ENCODE measurements around the gene CEPT1. TPM values are rescaled to one million over a fixed set of nuclear protein-coding genes. Genes with fewer than 3 reads are reported as not detected.

CEPT1 gene
- total RNA-seq, 4 donors from 2014 or later, result 23.5 to 44.0 (median 31.8) TPM

- H3K4me3 ChIP-seq (ENCODE audit: low read depth, poor library complexity, severe bottlenecking), result no peak overlapping the region
- no peak for DNase-seq (ENCODE audit: low spot score in 2 of 2)
- intact Hi-C loops (cut with DNase I; ENCODE audit: low total_unique reads), result no loop called here
- 62 to 78% methylated on average over 1 of the region's 1 CpG for WGBS, 2 donors
- TF ChIP-seq POLR2A (IDR thresholded peaks at IDR 0.05) (no peak), CTCF (IDR thresholded peaks at IDR 0.05) (no peak)
Observed at GRCh38 chr1:111129376-111129775, 10.6 kb upstream of the CEPT1 start.

- TF ChIP-seq CTCF (IDR thresholded peaks at IDR 0.05) (no peak), POLR2A (IDR thresholded peaks at IDR 0.05) (no peak)
- WGBS, 2 donors, result 85 to 92% methylated on average over 4 of the region's 4 CpGs
- no peak overlapping the region for H3K4me3 ChIP-seq (ENCODE audit: low read depth, poor library complexity, severe bottlenecking)
- no peak for DNase-seq (ENCODE audit: low spot score in 2 of 2)
- intact Hi-C loops (cut with DNase I; ENCODE audit: low total_unique reads), result no loop called here
Observed at GRCh38 chr1:111131693-111132092, 8.3 kb upstream of the CEPT1 start.

- WGBS, 2 donors, result 94 to 96% methylated on average over 1 of the region's 1 CpG
- TF ChIP-seq CTCF (IDR thresholded peaks at IDR 0.05) (no peak), POLR2A (IDR thresholded peaks at IDR 0.05) (no peak)
- DNase-seq (ENCODE audit: low spot score in 2 of 2), result no peak
- no peak overlapping the region for H3K4me3 ChIP-seq (ENCODE audit: low read depth, poor library complexity, severe bottlenecking)
- intact Hi-C loops (cut with DNase I; ENCODE audit: low total_unique reads), result no loop called here
Observed at GRCh38 chr1:111133866-111134265, 6.2 kb upstream of the CEPT1 start.

- intact Hi-C loops (cut with DNase I; ENCODE audit: low total_unique reads), result no loop called here
- DNase-seq (ENCODE audit: low spot score in 2 of 2), result peak; percentile 36 to 82
- no peak for TF ChIP-seq POLR2A (IDR thresholded peaks at IDR 0.05)
- no peak for TF ChIP-seq CTCF (IDR thresholded peaks at IDR 0.05)
- H3K4me3 ChIP-seq (ENCODE audit: low read depth, poor library complexity, severe bottlenecking), result peak overlapping the region; percentile 88
- WGBS, 2 donors, result 0 to 1% methylated on average over 30 to 33 of the region's 33 CpGs
Observed at GRCh38 chr1:111139324-111139955, 583 bp upstream of the CEPT1 start.

GRCh38 chr1:111140680-111140967 is 601 bp downstream of the CEPT1 start:
- DNase-seq (ENCODE audit: low spot score in 2 of 2), result no peak
- H3K4me3 ChIP-seq (ENCODE audit: low read depth, poor library complexity, severe bottlenecking), result peak overlapping the region; percentile 88
- 0% methylated on average over 8 to 9 of the region's 9 CpGs for WGBS, 2 donors
- TF ChIP-seq POLR2A (IDR thresholded peaks at IDR 0.05) (no peak), CTCF (IDR thresholded peaks at IDR 0.05) (no peak)
- intact Hi-C loops (cut with DNase I; ENCODE audit: low total_unique reads), result no loop called here

Measured in lower leg skin (tissue), 4 donors.